KOPT-K1 (cell line): Measurements from ENCODE around the gene CXorf51A.
"Not testable (repeated sequence)": the region's sequence is repeated elsewhere in the genome, so short reads cannot be mapped to it uniquely, and the experiment has no call there.

Source experiments
- H3K27ac ChIP-seq: fragments of 200-600 bp; sonication (generic); 2 replicates; pipeline ENCODE4 v1.5.1; 2016; ENCODE audit warnings: antibody characterized with exemption, mild to moderate bottlenecking, low read depth, low read length; ENCODE audit not compliant: poor library complexity, severe bottlenecking
- H3K36me3 ChIP-seq: fragments of 200-600 bp; sonication (generic); 2 replicates; pipeline ENCODE4 v1.5.1; 2017; ENCODE audit warnings: antibody characterized with exemption, mild to moderate bottlenecking, low read length, moderate library complexity; ENCODE audit not compliant: insufficient read depth
- H3K9me3 ChIP-seq: fragments of 200-600 bp; sonication (generic); 2 replicates; pipeline ENCODE4 v1.5.1; 2017; ENCODE audit warnings: antibody characterized with exemption, low read length, mild to moderate bottlenecking; ENCODE audit not compliant: insufficient read depth, poor library complexity, severe bottlenecking

Gene CXorf51A

GRCh38 chrX:146814644-146815043 lies at the start of gene CXorf51A:
Gene CXorf51A (minus strand): TSS chrX:146814744. CDS start chrX:146814723, 21 bp downstream.
- H3K36me3 ChIP-seq, H3K9me3 ChIP-seq, H3K27ac ChIP-seq: not testable (repeated sequence)

- Histone ChIP-seq H3K9me3 (peaks cover 6% of the 10 kb centered on the region), H3K36me3 (no peaks in the 10 kb centered on the region), H3K27ac (no peak overlapping the region)
Measured at GRCh38 chrX:146863566-146863965, 49.0 kb upstream of the CXorf51A start.

- Histone ChIP-seq H3K9me3 (no peaks in the 10 kb centered on the region), H3K36me3 (no peaks in the 10 kb centered on the region), H3K27ac (no peak overlapping the region)
Measured at GRCh38 chrX:146854281-146854680, 39.7 kb upstream of the CXorf51A start.

- no peaks in the 10 kb centered on the region for H3K36me3 ChIP-seq
- H3K9me3 ChIP-seq = no peaks in the 10 kb centered on the region
- no peak overlapping the region for H3K27ac ChIP-seq
Measured at GRCh38 chrX:146831994-146832393, 17.4 kb upstream of the CXorf51A start.

- not testable (repeated sequence) for H3K27ac ChIP-seq, H3K36me3 ChIP-seq, H3K9me3 ChIP-seq
Measured at GRCh38 chrX:146809471-146809870, 5.1 kb downstream of the CXorf51A start, which contains the start of gene CXorf51B. Gene CXorf51B (plus strand): TSS chrX:146809771. CDS start chrX:146809792, 21 bp downstream.
